ENCODE measurements around the gene NAXE.
"Not testable (repeated sequence)": the region's sequence is repeated elsewhere in the genome, so short reads cannot be mapped to it uniquely, and the experiment has no call there.

Gene NAXE

GRCh38 chr1:156549831-156550230 lies 41.7 kb upstream of the NAXE start:
- TF ChIP-seq, protein P1, sequence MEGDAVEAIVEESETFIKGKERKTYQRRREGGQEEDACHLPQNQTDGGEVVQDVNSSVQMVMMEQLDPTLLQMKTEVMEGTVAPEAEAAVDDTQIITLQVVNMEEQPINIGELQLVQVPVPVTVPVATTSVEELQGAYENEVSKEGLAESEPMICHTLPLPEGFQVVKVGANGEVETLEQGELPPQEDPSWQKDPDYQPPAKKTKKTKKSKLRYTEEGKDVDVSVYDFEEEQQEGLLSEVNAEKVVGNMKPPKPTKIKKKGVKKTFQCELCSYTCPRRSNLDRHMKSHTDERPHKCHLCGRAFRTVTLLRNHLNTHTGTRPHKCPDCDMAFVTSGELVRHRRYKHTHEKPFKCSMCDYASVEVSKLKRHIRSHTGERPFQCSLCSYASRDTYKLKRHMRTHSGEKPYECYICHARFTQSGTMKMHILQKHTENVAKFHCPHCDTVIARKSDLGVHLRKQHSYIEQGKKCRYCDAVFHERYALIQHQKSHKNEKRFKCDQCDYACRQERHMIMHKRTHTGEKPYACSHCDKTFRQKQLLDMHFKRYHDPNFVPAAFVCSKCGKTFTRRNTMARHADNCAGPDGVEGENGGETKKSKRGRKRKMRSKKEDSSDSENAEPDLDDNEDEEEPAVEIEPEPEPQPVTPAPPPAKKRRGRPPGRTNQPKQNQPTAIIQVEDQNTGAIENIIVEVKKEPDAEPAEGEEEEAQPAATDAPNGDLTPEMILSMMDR (IDR thresholded peaks at IDR 0.05; ENCODE audit: low read depth, low read length), result no peak
- H3K4me3 ChIP-seq (ENCODE audit: low read depth, low read length), result no peak overlapping the region

DNA sequence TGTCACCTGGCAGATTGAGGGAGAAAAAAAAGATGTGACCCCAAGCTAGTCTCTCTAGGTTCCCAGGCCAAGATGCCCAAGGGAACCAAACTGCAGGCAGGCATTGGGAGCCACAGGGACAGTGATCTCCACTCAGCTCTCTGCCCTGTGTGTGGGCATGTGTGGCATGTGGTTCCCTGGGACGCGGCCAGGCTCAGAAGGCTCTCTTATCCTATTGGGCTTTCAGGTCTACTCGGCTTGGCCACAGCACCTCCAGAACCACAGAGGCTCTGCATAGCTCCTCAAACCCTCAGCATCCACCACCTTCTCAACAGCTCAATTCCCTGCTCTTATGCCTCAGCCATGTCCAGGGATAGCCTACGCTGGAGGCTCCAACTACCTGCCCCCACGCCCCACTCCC lies 41.2 kb upstream of the NAXE start:
- TF ChIP-seq, protein P1 (IDR thresholded peaks at IDR 0.05; ENCODE audit: low read depth, low read length), result no peak

DNA sequence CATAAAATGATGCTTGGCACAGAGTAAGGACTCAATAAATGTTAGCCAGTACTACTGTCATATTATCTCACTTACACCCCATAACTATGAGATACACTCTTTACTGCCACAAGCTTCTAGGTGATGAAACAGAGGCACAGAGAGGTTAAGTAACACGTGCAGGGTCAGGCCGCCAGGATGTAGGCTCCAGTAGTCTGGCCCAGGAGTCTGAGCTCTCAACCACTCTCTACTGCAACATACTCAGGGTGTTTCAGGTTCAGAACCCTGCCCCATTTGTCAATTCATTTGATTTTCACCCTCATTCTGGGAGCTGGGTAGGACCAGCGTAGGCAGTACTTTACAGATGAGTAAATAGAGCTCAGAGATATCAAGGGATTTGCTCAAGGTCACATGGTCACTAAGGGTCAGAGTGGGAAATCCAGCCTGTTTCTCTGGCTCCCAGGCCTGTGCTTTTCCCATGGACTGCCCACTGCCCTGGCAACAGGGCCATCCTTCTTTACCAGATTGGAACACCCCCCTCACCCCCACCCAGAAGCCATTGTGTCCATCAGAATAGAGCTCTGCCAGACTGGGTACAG lies 40.4 kb upstream of the NAXE start:
- H3K4me3 ChIP-seq (ENCODE audit: low read depth, low read length), result no peak overlapping the region

More for the DNA sequence above, 41.2 kb upstream of the NAXE start:
- no peak overlapping the region for H3K4me3 ChIP-seq (ENCODE audit: low read depth, low read length)

GRCh38 chr1:156551869-156552268 lies 39.7 kb upstream of the NAXE start:
- H3K4me3 ChIP-seq (ENCODE audit: low read depth, low read length), result no peak overlapping the region
- TF ChIP-seq, protein P1 (IDR thresholded peaks at IDR 0.05; ENCODE audit: low read depth, low read length), result no peak

More for the DNA sequence above, 40.4 kb upstream of the NAXE start:
- TF ChIP-seq, protein P1 (IDR thresholded peaks at IDR 0.05; ENCODE audit: low read depth, low read length), result no peak

DNA sequence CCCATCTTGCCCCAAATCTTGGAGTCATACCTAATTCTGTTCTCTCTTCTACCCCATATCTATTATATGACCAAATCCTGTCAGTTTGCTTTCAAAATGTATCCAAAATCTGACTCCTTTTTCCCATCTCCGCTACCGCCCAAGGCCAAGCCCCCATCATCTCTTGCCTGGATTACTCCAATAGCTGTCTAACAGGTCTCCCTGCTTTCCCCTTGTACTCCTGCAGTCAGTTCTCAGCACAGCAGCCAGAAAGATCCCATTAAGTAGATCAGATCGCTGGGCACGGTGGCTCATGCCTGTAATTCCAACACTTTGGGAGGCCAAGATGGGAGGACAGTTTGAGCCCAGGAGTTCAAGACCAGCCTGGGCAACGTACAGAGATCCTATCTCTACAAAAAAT lies 39.1 kb upstream of the NAXE start:
- TF ChIP-seq, protein P1 (IDR thresholded peaks at IDR 0.05; ENCODE audit: low read depth, low read length), result no peak
- no peak overlapping the region for H3K4me3 ChIP-seq (ENCODE audit: low read depth, low read length)

- not testable (repeated sequence) for H3K4me3 ChIP-seq (ENCODE audit: low read depth, low read length)
Observed at GRCh38 chr1:156552937-156553336, 38.6 kb upstream of the NAXE start.

DNA sequence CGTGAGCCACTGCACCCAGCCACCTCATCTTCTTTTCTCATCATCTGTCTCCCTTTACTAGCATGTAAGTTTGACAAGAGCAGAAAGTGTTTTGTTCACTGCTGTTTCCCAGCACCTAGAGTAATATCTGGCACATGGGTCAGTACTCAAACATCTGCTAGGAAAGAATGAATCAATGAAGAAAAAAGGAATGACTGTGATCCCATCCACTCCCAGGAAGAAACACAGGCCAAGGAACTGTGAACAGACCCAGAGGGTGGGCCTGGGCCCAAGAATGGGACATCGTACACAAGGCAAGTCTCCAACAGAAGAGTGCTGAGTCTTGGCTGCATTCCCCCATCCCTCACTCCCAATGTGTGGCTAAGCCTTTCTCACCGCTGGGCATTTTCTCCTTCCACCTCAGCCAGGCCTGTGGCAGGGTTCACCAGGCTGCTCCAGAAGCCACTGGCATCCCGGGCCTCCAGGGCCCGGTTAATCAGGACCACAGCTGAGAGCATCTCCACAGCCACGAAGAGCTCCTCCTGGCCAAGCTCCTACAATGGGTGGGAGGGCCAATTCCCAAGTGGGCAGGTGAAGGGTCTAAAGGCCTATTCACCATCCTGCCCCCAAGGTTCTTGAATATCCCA lies 37.6 kb upstream of the NAXE start:
- TF ChIP-seq, protein P1 (IDR thresholded peaks at IDR 0.05; ENCODE audit: low read depth, low read length), result no peak
- H3K4me3 ChIP-seq (ENCODE audit: low read depth, low read length), result no peak overlapping the region

GRCh38 chr1:156554971-156555370 lies 36.6 kb upstream of the NAXE start:
- TF ChIP-seq, protein P1 (IDR thresholded peaks at IDR 0.05; ENCODE audit: low read depth, low read length), result no peak
- H3K4me3 ChIP-seq (ENCODE audit: low read depth, low read length), result no peak overlapping the region

All from WI38 (cell line).